DOHH2 (cell line): ENCODE data around the gene GRK6.
"Not testable (repeated sequence)": the region's sequence is repeated elsewhere in the genome, so short reads cannot be mapped to it uniquely, and the experiment has no call there.

Experiments used
- H3F3A ChIP-seq: fragments of 200-600 bp; sonication (generic), shearing (Covaris generic); 2 replicates; pipeline ENCODE4 v1.6.0; 2016; ENCODE audit warnings: antibody characterized with exemption, mild to moderate bottlenecking; ENCODE audit not compliant: control insufficient read depth, insufficient read depth
- H3K27ac ChIP-seq: fragments of 200-600 bp; sonication (generic); 2 replicates; pipeline ENCODE4 v1.5.1; 2014; ENCODE audit warnings: low read depth, mild to moderate bottlenecking, low read length, moderate library complexity
- H3K27me3 ChIP-seq: fragments of 200-600 bp; sonication (generic); 2 replicates; pipeline ENCODE4 v1.6.1; 2014; ENCODE audit warnings: mild to moderate bottlenecking, low read length, mixed read lengths; ENCODE audit not compliant: control insufficient read depth
- H3K36me3 ChIP-seq: fragments of 200-600 bp; sonication (generic); 2 replicates; pipeline ENCODE4 v1.6.1; 2014; ENCODE audit warnings: mild to moderate bottlenecking, low read length, moderate library complexity, mixed read lengths; ENCODE audit not compliant: control insufficient read depth
- H3K4me1 ChIP-seq: fragments of 200-600 bp; sonication (generic); 2 replicates; pipeline ENCODE4 v1.6.1; 2014; ENCODE audit warnings: mild to moderate bottlenecking, low read length, mixed read lengths; ENCODE audit not compliant: control insufficient read depth
- H3K4me2 ChIP-seq: fragments of 200-600 bp; sonication (generic); 2 replicates; pipeline ENCODE4 v1.6.0; 2014; ENCODE audit warnings: mild to moderate bottlenecking, low read length, moderate library complexity
- H3K4me3 ChIP-seq: fragments of 200-600 bp; sonication (generic); 2 replicates; pipeline ENCODE4 v1.5.1; 2014; ENCODE audit warnings: mild to moderate bottlenecking, low read length, mixed read lengths
- H3K79me2 ChIP-seq: fragments of 200-600 bp; sonication (generic); 2 replicates; pipeline ENCODE4 v1.6.1; 2014; ENCODE audit warnings: mild to moderate bottlenecking, low read length, mixed read lengths; ENCODE audit not compliant: control insufficient read depth
- H3K9me2 ChIP-seq: fragments of 200-600 bp; sonication (generic); replicated peaks from 2 replicates; pipeline ENCODE4 v1.6.1; 2014; ENCODE audit warnings: mild to moderate bottlenecking, low read length, mixed read lengths; ENCODE audit not compliant: control insufficient read depth
- H3K9me3 ChIP-seq: fragments of 200-600 bp; sonication (generic); 2 replicates; pipeline ENCODE4 v1.6.1; 2014; ENCODE audit warnings: antibody characterized with exemption, low read length, mixed read lengths; ENCODE audit not compliant: control insufficient read depth, insufficient read depth
- H4K20me1 ChIP-seq: fragments of 200-600 bp; sonication (generic); 2 replicates; pipeline ENCODE4 v1.6.0; 2014; ENCODE audit warnings: low read depth, mild to moderate bottlenecking, antibody characterized with exemption, low read length, moderate library complexity; ENCODE audit not compliant: control insufficient read depth, insufficient read depth
- CTCF ChIP-seq: fragments of 200-600 bp; sonication (generic); IDR thresholded peaks from one replicate; pipeline ENCODE4 v1.5.1; 2014; ENCODE audit warnings: antibody characterized with exemption, mild to moderate bottlenecking, low read depth, low read length; ENCODE audit not compliant: poor library complexity, severe bottlenecking
- EZH2phosphoT487 ChIP-seq: fragments of 200-600 bp; sonication (generic); IDR thresholded peaks from 2 replicates; pipeline ENCODE4 v1.6.1; 2017; ENCODE audit warnings: borderline replicate concordance, mild to moderate bottlenecking, antibody characterized with exemption, low read length, moderate library complexity, mixed read lengths

GRK6 gene

GRCh38 chr5:177419046-177419445 is 7.4 kb upstream of the GRK6 start:
- TF ChIP-seq CTCF: no peak
- no peak for TF ChIP-seq EZH2phosphoT487

GRCh38 chr5:177420472-177420871 is 6.0 kb upstream of the GRK6 start:
- H3K4me2 ChIP-seq, H3K36me3 ChIP-seq, H3K27me3 ChIP-seq, H3K4me3 ChIP-seq, H3K27ac ChIP-seq, H3K9me3 ChIP-seq, H3K4me1 ChIP-seq, H3F3A ChIP-seq, H3K79me2 ChIP-seq, H3K9me2 ChIP-seq, H4K20me1 ChIP-seq: not testable (repeated sequence)

More at GRCh38 chr5:177419046-177419445, 7.4 kb upstream of the GRK6 start:
- no peaks in the 10 kb centered on the region for H3K9me2 ChIP-seq
- H3K4me3 ChIP-seq: no peak overlapping the region
- H3F3A ChIP-seq: no peaks in the 10 kb centered on the region
- H3K27me3 ChIP-seq: no peaks in the 10 kb centered on the region; the same call in 1 of the 2 replicates
- no peaks in the 10 kb centered on the region for H3K36me3 ChIP-seq
- no peaks in the 10 kb centered on the region for H3K79me2 ChIP-seq
- H3K4me1 ChIP-seq: no peaks in the 10 kb centered on the region
- H4K20me1 ChIP-seq: no peaks in the 10 kb centered on the region
- no peak overlapping the region for H3K4me2 ChIP-seq
- no peaks in the 10 kb centered on the region for H3K9me3 ChIP-seq
- no peak overlapping the region for H3K27ac ChIP-seq

- H3K4me3 ChIP-seq: no peak overlapping the region
- no peaks in the 10 kb centered on the region; the same call in 1 of the 2 replicates for H3K27me3 ChIP-seq
- H3K4me2 ChIP-seq: no peak overlapping the region
- no peaks in the 10 kb centered on the region for H3K79me2 ChIP-seq
- H3K4me1 ChIP-seq: peaks cover 8% of the 10 kb centered on the region
- 0 out of 2 replicates have a peak, but pooled peaks cover 3% of the 10 kb centered on the region for H3F3A ChIP-seq
- no peaks in the 10 kb centered on the region for H3K36me3 ChIP-seq
- H3K27ac ChIP-seq: no peak overlapping the region
- TF ChIP-seq EZH2phosphoT487: no peak
- no peak for TF ChIP-seq CTCF
- no peaks in the 10 kb centered on the region for H3K9me2 ChIP-seq
- no peaks in the 10 kb centered on the region for H4K20me1 ChIP-seq
- no peaks in the 10 kb centered on the region for H3K9me3 ChIP-seq
Measured at GRCh38 chr5:177421062-177421798, 5.2 kb upstream of the GRK6 start.

GRCh38 chr5:177423671-177424070 is 2.8 kb upstream of the GRK6 start:
- Histone ChIP-seq H3K4me2 (no peak overlapping the region), H3K4me1 (peaks cover 20% of the 10 kb centered on the region), H3K4me3 (no peak overlapping the region), H3K27me3 (no peaks in the 10 kb centered on the region), H3K79me2 (peaks cover 21% of the 10 kb centered on the region), H3F3A (0 out of 2 replicates have a peak, but pooled peaks cover 3% of the 10 kb centered on the region), H3K9me3 (no peaks in the 10 kb centered on the region), H4K20me1 (no peaks in the 10 kb centered on the region), H3K36me3 (peaks cover 16% of the 10 kb centered on the region), H3K27ac (no peak overlapping the region), H3K9me2 (no peaks in the 10 kb centered on the region)
- TF ChIP-seq CTCF: no peak
- no peak for TF ChIP-seq EZH2phosphoT487
